ENCODE results near the gene LAMTOR4. TPM values are rescaled to one million over a fixed set of nuclear protein-coding genes. Genes with fewer than 3 reads are reported as not detected.

The LAMTOR4 gene
- total RNA-seq, 2 experiments from 2014 or later = 164 to 167 TPM

Other genes starting within 250 kb of the LAMTOR4 start
- 10 to 100 TPM; 28.9 to 29.5 TPM for gene TRIM4, start 229.4 kb upstream of the LAMTOR4 start, total RNA-seq
- not detected for gene GJC3, start 219.3 kb upstream of the LAMTOR4 start, total RNA-seq
- not detected for gene AZGP1, start 172.9 kb upstream of the LAMTOR4 start, total RNA-seq
- 10 to 100 TPM; 63.1 to 65.5 TPM for gene ZKSCAN1, start 133.3 kb upstream of the LAMTOR4 start, total RNA-seq
- gene ZSCAN21, start 99.1 kb upstream of the LAMTOR4 start, total RNA-seq = 1 to 10 TPM; 6.9 TPM
- 10 to 100 TPM; 21.1 to 22.1 TPM for gene ZNF3, start 67.2 kb upstream of the LAMTOR4 start, total RNA-seq
- 10 to 100 TPM; 81.7 to 86.3 TPM for gene COPS6, start 59.9 kb upstream of the LAMTOR4 start, total RNA-seq
- 100 to 1,000 TPM; 266 to 273 TPM for gene MCM7, start 47.5 kb upstream of the LAMTOR4 start, total RNA-seq
- 10 to 100 TPM; 10.6 to 15.2 TPM for gene AP4M1, start 47.3 kb upstream of the LAMTOR4 start, total RNA-seq
- 10 to 100 TPM; 54.6 to 56.5 TPM for gene TAF6, start 29.6 kb upstream of the LAMTOR4 start, total RNA-seq
- 10 to 100 TPM; 31.3 to 32.5 TPM for gene CNPY4, start 29.3 kb upstream of the LAMTOR4 start, total RNA-seq
- gene MBLAC1, start 22.0 kb upstream of the LAMTOR4 start, total RNA-seq = 1 to 10 TPM; 3.4 to 4.1 TPM
- gene TRAPPC14, start 9.8 kb downstream of the LAMTOR4 start, total RNA-seq = 10 to 100 TPM; 37.8 to 41.2 TPM
- gene GAL3ST4, start 19.7 kb downstream of the LAMTOR4 start, total RNA-seq = 1 to 10 TPM; 2.4 to 2.7 TPM
- 1 to 10 TPM; 3.8 to 4.8 TPM for gene GPC2, start 28.5 kb downstream of the LAMTOR4 start, total RNA-seq
- gene STAG3, start 29.0 kb downstream of the LAMTOR4 start, total RNA-seq = 10 to 100 TPM; 12.9 to 13.1 TPM
- 10 to 100 TPM; 70.5 to 71.8 TPM for gene PVRIG, start 71.0 kb downstream of the LAMTOR4 start, total RNA-seq
- gene SPDYE3, start 158.8 kb downstream of the LAMTOR4 start, total RNA-seq = not detected
- gene PILRB, start 209.2 kb downstream of the LAMTOR4 start, total RNA-seq = 10 to 100 TPM; 39.8 to 40.6 TPM
- gene PILRA, start 224.6 kb downstream of the LAMTOR4 start, total RNA-seq = 1 to 10 TPM; 1.3 to 1.5 TPM